ENCODE data around the gene SLC19A1.

DNA sequence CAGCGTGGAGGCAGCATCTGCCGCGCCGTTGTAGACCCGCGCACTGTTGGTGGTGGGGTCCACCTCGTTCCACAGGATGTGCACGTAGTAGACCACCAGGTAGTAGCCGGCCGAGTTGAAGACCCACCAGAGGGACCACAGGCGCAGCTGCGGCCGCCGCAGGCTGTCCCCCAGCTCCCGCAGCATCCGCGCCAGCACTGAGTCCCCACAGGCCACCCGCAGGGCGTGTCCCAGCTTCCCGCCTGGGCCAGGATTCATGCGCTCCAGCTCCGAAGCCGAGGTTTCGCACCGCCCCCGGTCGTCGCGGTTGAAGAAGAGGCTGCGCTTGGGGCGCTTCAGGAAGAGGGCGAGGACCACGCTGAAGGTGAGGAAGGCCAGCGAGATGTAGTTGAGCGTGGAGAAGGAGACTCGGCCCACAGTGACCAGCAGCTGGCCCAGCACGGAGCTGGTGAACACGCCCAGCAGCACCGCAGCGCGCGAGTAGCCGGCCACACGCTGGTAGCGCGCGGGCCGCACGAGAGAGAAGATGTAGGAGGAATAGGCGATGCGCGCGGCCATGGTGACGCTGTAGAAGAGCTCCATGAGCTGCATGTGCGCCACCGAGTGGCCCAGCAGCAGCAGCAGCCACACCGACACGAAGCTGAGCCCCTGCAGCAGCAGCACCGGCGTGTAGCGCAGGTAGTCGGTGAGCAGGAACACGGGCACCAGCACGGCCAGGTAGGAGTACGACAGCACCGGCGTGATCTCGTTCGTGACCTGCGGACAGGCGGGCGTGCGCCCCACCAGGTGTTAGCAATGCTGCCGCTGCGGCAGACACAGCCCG lies 10.6 kb downstream of the SLC19A1 start:
- no peak for TF ChIP-seq POLR2A (IDR thresholded peaks at IDR 0.05)
- no peak for TF ChIP-seq CTCF (IDR thresholded peaks at IDR 0.05)
- no peak for TF ChIP-seq EP300 (IDR thresholded peaks at IDR 0.05)

Data from tibial nerve (tissue), 4 donors.